ENCODE results near the gene METTL22.

DNA sequence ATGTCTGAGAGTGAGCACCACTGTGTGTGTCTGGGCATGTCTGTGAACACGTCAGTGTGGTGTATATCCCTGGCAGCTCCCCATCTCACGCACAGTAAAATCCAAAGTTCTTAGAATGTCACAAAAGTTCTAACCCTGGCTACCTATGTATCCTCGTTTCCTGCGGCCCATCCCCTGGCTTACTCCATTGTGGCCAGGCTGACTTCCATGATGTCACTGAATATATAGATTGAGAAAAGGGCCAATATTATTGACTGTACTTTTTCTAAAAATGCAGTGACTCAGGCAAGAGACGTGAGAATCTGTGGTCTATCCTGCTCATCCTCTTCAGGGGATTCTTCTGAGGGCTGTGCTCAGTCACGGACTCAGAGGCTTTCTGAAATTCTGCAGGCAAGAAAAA, 963 bp upstream of the METTL22 start:
- TF ChIP-seq POLR2A (IDR thresholded peaks at IDR 0.05): no peak
- TF ChIP-seq, protein P1, sequence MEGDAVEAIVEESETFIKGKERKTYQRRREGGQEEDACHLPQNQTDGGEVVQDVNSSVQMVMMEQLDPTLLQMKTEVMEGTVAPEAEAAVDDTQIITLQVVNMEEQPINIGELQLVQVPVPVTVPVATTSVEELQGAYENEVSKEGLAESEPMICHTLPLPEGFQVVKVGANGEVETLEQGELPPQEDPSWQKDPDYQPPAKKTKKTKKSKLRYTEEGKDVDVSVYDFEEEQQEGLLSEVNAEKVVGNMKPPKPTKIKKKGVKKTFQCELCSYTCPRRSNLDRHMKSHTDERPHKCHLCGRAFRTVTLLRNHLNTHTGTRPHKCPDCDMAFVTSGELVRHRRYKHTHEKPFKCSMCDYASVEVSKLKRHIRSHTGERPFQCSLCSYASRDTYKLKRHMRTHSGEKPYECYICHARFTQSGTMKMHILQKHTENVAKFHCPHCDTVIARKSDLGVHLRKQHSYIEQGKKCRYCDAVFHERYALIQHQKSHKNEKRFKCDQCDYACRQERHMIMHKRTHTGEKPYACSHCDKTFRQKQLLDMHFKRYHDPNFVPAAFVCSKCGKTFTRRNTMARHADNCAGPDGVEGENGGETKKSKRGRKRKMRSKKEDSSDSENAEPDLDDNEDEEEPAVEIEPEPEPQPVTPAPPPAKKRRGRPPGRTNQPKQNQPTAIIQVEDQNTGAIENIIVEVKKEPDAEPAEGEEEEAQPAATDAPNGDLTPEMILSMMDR (IDR thresholded peaks at IDR 0.05): no peak
- TF ChIP-seq POLR2AphosphoS5 (IDR thresholded peaks at IDR 0.05): no peak
- TF ChIP-seq EP300 (IDR thresholded peaks at IDR 0.05): no peak
